Body of pancreas (tissue), 4 donors: ENCODE data around the gene ILDR2. TPM values are rescaled to one million over a fixed set of nuclear protein-coding genes. Genes with fewer than 3 reads are reported as not detected.

ENCODE experiments used
- ATAC-seq: fragments of 150-250 bp; one replicate; pipeline ENCODE4 v1.9.1; 2016
- DNase-seq, 4 donors: peaks; one replicate each; pipeline ENCODE4 v3.0.0-alpha.2; 2019
- H3K27ac ChIP-seq, 4 donors: fragments of 200-600 bp; sonication (generic); 1 replicate in 3 of 4; 2 replicates in 1 of 4; pipeline versions ENCODE4 v1.5.1 to v1.6.1; 2016 to 2019; ENCODE audit warnings: mild to moderate bottlenecking in 1 of 4, mixed read lengths in 1 of 4, moderate library complexity in 1 of 4
- H3K27me3 ChIP-seq, 2 donors: fragments of 200-600 bp; sonication (generic); one replicate each; pipeline ENCODE4 v1.6.0; 2016; ENCODE audit warnings: mild to moderate bottlenecking in 1 of 2
- H3K36me3 ChIP-seq, 2 donors: fragments of 200-600 bp; sonication (generic); replicated peaks in 1 of 2; 2 replicates each; pipeline ENCODE4 v1.5.1; 2016; ENCODE audit warnings: low read depth in 2 of 2; ENCODE audit not compliant: insufficient read depth in 1 of 2
- H3K4me1 ChIP-seq: fragments of 200-600 bp; sonication (generic); one replicate; pipeline ENCODE4 v1.6.0; 2016
- H3K4me3 ChIP-seq, 2 donors: fragments of 200-600 bp; sonication (generic); 1 replicate in 1 of 2; 2 replicates in 1 of 2; pipeline ENCODE4 v1.5.1; 2016 to 2019
- H3K9me3 ChIP-seq, 3 donors: fragments of 200-600 bp; sonication (generic); 1 replicate in 2 of 3; 2 replicates in 1 of 3; pipeline ENCODE4 v1.5.1; 2016
- CTCF ChIP-seq, 7 experiments: fragments of 450-650 bp in 4 of 7; fragments of 200-600 bp in 3 of 7; sonication (generic) in 3 of 7; IDR thresholded peaks; one replicate each; pipeline ENCODE4 v1.5.1; 2016 to 2019; ENCODE audit warnings: antibody characterized with exemption in 7 of 7
- POLR2A ChIP-seq, 3 donors: fragments of 450-650 bp; IDR thresholded peaks; one replicate each; pipeline ENCODE4 v1.6.1; 2016; ENCODE audit warnings: antibody characterized with exemption in 3 of 3, mild to moderate bottlenecking in 2 of 3
- WGBS, 2 donors: methylation state at CpG; one replicate each; pipeline ENCODE4 v1.1.5; 2017; 5-methylcytosine and 5-hydroxymethylcytosine counted together
- intact Hi-C: fragments of 100-400 bp; cut with DNase I; formaldehyde crosslinking; loops from one replicate; pipeline ENCODE4 v1.15.1; 2023
- total RNA-seq, 2 donors: library from RNA; depleted of rRNA; stranded (reverse); fragments of >200 nt; gene quantifications; one replicate each; pipeline ENCODE4 v1.1.0, GENCODE V29; 2016

The ILDR2 gene
- total RNA-seq, 2 donors from 2014 or later, result 0.52 to 0.66 TPM

- no peak for TF ChIP-seq POLR2A (IDR thresholded peaks at IDR 0.05)
- no peak for TF ChIP-seq CTCF (IDR thresholded peaks at IDR 0.05)
- peaks cover 0 to 10% of the 10 kb centered on the region in 2 donors for H3K27me3 ChIP-seq
- 84 to 85% methylated on average over 2 of the region's 2 CpGs for WGBS, 2 donors
- ATAC-seq (no peak), DNase-seq (no peak)
- H3K4me1 ChIP-seq, result peaks cover 11% of the 10 kb centered on the region
- H3K4me3 ChIP-seq, result no peak overlapping the region
- intact Hi-C loops, result loop anchor here (5.0 kb wide), 1 partner anchor 133 kb away; no protein-coding TSS in a partner anchor
- H3K36me3 ChIP-seq, result no peaks in the 10 kb centered on the region
- H3K9me3 ChIP-seq, result no peaks in the 10 kb centered on the region
- H3K27ac ChIP-seq, result no peak overlapping the region
These were observed 56.4 kb downstream of the ILDR2 start for GRCh38 chr1:166918956-166919316.

GRCh38 chr1:166918088-166918955 is 57.0 kb downstream of the ILDR2 start:
- no peak overlapping the region for H3K27ac ChIP-seq
- DNase-seq (no peak), ATAC-seq (no peak)
- H3K27me3 ChIP-seq, result peaks cover 0 to 10% of the 10 kb centered on the region in 2 donors
- WGBS, 2 donors, result 80 to 81% methylated on average over 6 of the region's 6 CpGs
- no peaks in the 10 kb centered on the region for H3K9me3 ChIP-seq
- no peak for TF ChIP-seq CTCF (IDR thresholded peaks at IDR 0.05)
- TF ChIP-seq POLR2A (IDR thresholded peaks at IDR 0.05), result no peak
- H3K36me3 ChIP-seq, result no peaks in the 10 kb centered on the region
- no peak overlapping the region for H3K4me3 ChIP-seq
- intact Hi-C loops, result loop anchor here (5.0 kb wide), 1 partner anchor 134 kb away; no protein-coding TSS in a partner anchor
- H3K4me1 ChIP-seq, result peaks cover 11% of the 10 kb centered on the region

GRCh38 chr1:166915941-166916340 is 59.4 kb downstream of the ILDR2 start:
- Histone ChIP-seq H3K27ac (no peak overlapping the region), H3K27me3 (peaks cover 0 to 9% of the 10 kb centered on the region in 2 donors), H3K9me3 (no peaks in the 10 kb centered on the region), H3K36me3 (no peaks in the 10 kb centered on the region), H3K4me3 (no peak overlapping the region), H3K4me1 (peaks cover 7% of the 10 kb centered on the region)
- no peak for ATAC-seq
- WGBS, 2 donors, result 77% methylated on average over 4 of the region's 4 CpGs
- TF ChIP-seq POLR2A (IDR thresholded peaks at IDR 0.05) (no peak), CTCF (IDR thresholded peaks at IDR 0.05) (no peak)
- intact Hi-C loops, result loop anchor here (5.0 kb wide), 1 partner anchor 136 kb away; no protein-coding TSS in a partner anchor
- DNase-seq, result no peak

GRCh38 chr1:166915042-166915441 is 60.3 kb downstream of the ILDR2 start:
- Histone ChIP-seq H3K4me3 (no peak overlapping the region), H3K9me3 (no peaks in the 10 kb centered on the region), H3K27me3 (no peaks in the 10 kb centered on the region), H3K27ac (no peak overlapping the region), H3K4me1 (no peaks in the 10 kb centered on the region), H3K36me3 (no peaks in the 10 kb centered on the region)
- 91 to 93% methylated on average over 1 of the region's 1 CpG for WGBS, 2 donors
- no peak for ATAC-seq
- no peak for DNase-seq
- TF ChIP-seq CTCF (IDR thresholded peaks at IDR 0.05) (no peak), POLR2A (IDR thresholded peaks at IDR 0.05) (no peak)
- intact Hi-C loops, result loop anchor here (5.0 kb wide), 1 partner anchor 137 kb away; no protein-coding TSS in a partner anchor
